Activated T-cell treated with anti-CD3 and anti-CD28 coated beads for 48 hours (primary cell): ENCODE data around the gene SHISA5.

Experiments used
- DNase-seq: peaks from one replicate; pipeline ENCODE4 v3.0.0-alpha.2; 2020; ENCODE audit warnings: low read depth

SHISA5 gene

DNA sequence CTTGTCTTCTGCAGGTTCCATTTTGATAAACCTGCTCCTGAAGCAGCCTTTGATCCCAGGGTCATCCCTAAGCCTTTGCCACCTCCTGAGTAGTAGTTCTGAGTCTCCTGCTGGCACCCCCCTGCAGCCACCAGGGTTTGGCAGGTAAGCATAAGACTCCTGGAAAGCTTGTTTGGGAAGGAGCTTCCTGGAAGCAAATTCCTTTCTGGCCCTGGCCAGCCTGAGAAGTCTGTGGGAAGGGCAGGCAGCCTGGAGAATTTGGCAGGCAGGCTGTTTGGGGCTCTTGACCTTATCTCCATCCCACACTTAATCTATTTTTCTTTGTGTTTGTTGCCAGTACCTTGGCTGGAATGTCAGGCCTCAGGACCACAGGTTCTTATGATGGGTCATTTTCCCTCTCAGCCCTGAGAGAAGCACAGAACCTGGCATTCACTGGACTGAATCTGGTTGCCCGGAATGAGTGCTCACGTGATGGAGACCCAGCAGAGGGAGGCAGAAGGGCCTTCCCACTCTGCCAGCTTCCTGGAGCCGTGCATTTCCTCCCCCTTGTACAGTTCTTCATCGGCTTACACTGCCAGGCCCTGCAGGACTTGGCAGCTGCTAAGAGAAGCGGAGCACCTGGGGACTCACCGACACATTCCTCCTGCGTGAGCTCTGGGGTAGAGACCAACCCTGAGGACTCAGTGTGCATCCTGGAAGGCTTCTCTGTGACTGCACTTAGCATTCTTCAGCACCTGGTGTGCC is 44.0 kb downstream of the SHISA5 start:
- DNase-seq = no peak

DNA sequence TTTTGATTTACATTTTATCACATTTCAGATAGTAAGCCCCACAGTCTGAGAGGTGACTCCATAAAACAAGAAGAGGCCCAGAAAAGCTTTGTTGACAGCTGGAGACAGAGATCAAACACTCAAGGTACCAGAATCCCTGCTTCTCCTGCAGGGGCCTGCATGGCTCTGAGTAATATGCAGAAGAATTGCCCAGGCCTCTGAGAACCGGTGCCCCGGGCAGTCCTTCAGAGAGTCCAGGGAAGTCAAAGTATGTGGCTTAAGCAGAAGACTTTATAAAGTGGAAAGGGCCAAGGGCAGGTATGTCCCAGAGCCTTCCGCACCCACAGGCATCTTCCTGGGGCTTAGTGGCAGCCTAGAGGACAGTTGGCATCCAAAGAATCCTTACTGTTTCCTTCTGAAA is 44.6 kb downstream of the SHISA5 start:
- DNase-seq = no peak

DNA sequence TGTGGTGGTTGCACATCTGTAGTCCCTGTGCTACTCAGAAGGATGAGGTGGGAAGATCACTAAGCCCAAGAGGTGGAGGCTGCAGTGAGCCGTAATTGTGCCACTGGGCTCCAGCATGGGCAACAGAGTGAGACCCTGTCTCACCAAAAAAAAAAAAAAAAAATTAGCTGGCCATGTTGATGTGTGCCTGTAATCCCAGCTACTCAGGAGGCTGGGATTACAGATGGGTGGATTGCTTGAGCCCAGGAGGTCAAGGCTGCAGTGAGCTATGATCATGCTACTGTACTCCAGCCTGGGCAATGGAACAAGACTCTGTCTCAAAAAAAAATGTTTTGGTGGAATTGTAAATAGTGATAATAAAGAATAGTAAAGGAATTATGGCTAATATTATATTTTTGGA is 47.5 kb downstream of the SHISA5 start:
- no peak for DNase-seq

DNA sequence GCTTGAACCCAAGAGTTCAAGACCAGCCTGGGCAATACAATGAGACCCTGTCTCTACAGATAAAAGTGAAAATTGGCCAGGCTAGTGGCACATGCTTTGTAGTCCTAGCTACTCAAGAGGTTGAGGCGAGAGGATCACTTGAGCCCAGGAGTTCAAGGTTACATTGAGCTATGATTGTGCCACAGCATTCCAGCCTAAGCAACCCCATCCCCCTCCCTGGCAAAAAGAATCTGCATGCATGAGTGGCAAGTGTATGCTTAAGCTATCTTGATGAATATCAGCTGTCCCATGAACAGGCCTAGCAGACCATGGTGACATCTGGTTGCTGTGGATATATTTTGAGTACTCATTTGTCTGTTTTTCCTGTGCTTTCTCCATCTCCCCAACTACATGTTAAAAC is 52.7 kb downstream of the SHISA5 start:
- no peak for DNase-seq

DNA sequence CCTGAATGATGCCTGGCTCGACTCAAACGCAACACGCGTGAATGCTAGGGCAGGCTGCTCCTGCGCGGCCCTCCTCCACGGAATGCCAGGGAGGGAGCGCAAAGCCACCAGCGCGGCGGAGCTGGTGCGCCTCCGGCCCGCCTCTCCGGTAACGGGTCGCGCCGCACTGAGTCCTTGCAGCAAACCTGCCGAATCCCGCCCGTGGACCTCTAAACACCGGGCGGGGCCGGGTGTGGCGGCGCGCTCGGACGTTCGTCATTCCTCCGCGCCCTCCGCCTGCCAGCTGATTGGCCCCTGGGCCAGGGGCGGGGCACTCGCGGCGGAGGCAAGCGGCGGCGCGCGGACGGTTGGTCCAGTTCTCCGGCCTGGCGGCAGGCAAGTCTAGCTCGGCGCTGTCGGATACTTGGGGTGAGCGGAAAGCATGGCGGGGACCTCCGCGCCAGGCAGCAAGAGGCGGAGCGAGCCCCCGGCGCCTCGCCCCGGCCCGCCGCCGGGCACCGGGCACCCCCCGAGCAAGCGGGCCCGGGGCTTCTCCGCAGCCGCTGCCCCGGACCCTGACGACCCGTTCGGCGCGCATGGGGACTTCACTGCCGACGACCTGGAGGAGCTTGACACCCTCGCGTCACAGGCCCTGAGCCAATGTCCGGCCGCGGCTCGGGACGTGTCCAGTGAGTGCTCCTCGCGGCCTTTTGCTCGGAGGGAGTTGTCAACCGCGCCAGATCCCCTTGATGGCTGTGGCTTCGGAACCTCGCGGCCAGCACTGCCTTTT is 57.4 kb downstream of the SHISA5 start, which contains the start of gene ATRIP:
ATRIP (plus strand) TSS at position 313 of the 769 bp plus-strand sequence; CDS start at position 422, 109 bp downstream.
- peak; percentile 90 for DNase-seq

DNA sequence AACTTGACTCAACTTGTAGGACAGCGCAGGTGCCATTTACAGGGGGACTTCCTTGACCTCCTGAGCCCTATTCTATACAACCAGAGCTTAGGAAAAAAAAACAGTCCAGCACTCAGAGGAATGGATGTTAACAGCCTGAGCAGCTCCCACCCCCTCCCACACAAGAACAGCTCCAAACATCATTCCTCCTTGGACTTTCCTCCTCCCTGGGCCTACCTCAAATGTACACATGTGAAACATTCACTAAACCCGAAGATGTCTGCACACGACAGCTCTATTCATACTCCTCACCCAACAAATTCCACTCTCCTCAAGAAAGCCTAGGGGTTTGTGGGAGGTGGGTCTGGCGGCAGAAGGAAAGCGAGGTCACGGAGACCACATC is 57.9 kb downstream of the SHISA5 start:
- DNase-seq = no peak

DNA sequence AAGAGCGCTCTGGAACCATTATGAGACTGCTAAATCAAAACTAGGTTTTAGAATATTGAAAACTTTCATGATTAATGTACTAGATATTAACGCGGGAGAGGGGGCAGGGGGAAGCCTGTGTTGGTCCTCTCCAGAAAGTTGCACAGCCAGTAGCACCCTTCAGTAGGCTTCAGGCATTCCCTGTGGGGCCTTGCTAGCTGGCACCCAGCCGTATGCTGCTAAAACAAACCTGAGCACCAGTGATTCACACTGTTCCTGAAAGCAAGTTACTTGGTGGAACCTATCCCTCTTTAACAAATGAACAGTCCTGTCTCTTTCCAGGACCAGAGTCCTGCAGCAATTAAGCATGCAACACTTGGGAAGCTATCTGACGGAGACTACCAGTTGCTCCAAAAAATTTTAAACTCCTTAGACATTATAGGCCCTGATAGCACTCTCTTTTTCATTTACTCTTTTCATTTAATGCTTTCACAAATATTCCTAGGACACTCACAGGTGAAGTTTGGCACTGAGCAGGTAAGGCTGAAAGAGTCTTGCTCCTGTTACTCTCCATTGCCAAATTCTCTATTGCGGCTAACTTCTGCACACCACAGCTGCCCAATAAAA is 58.6 kb downstream of the SHISA5 start:
- no peak for DNase-seq

DNA sequence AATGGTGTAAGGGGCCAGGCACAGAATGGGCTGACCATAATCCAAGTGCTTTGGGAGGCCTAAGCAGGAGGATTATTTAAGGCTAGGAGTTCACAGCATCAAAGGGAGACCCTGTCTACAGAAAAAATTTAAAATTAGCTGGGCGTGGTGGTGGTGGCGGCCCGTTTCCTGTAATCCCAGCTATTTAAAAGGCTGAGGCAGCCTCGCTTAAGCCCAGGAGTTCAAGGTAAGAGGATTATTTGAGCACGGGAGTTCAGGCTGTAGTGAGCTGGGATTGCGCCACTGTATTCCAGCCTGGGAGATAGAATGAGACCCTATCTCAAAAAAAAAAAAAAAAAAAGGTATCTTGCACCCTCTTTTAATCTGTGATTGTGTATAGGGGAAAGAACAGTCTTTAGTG is 62.0 kb downstream of the SHISA5 start:
- no peak for DNase-seq

DNA sequence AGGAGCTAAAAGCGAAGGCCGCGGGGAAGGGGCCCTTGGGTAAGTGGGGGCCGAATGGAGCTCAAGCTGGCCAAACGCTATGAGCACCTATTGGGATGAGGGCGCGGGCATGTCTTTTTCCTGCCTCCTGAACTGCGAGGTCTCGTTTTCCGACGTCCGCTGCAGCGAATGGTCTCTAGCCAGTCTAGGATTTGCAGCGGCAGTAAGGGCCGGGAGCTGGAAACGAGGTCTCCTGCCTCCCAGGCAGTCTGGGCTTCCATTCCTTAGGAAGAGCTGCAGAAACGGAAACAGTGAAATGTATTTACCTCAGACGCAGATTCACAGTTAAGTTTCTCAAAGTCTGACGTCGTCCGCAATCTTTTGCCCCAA is 63.4 kb downstream of the SHISA5 start:
- DNase-seq = no peak

DNA sequence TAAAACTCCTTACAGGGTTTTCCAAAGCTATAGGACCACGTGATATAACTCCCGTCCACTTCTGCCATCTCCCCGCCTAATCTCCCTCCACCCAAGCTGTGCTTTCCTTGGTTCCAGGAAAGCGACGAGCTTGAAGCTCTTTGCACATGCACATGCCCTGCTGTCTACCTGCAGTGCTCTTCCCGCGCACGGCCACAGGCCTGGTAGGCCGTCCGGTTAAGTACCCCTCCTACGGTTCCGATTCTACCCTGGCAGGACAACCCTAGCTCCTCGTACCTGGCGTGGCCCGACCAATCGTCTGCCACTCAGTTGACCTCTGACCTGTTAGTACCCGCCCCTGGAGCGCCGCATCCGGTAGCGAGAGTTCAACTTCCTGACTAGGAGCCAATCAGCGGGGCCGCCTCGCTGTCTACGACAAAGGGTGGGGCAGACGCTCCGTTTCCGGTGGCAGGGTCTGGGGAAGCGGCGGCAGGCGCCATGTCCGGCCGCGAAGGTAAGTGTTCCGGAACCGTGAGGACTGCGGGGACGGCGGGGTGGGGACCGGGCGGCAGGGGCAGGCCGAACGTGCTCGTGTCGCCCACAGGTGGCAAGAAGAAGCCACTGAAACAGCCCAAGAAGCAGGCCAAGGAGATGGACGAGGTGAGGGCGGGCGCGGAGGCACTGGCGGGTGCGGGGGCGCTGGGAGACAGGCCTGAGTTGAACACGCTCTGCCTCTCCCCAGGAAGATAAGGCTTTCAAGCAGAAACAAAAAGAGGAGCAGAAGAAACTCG is 64.0 kb downstream of the SHISA5 start, which contains the start of the genes CCDC51 and TMA7:
CCDC51 (minus strand) TSS at position 300 of the 770 bp plus-strand sequence. CDS start 4,991 bp downstream, outside the sequence.
TMA7 (plus strand) TSS at position 438 of the 770 bp plus-strand sequence; CDS start at position 478, 40 bp downstream.
- DNase-seq = peak; percentile 97

DNA sequence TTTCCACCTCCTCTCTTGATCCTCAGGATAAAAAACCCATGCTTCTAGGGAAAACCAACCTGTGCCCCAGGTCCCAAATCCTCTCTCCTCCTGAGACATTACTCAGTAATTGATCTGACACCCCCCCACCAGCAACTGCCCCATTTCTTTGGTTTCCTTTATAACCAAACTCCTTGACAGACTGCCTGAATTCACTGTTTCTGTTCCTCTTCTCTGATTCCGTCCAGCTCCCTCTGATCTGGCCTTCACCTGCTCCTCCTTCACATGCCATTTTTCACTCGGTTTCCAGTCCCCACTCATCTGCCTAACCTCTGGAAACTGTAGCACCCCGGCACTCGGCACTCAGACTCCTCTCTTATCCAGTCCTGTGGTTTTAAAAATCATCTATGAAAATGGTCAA is 66.2 kb downstream of the SHISA5 start:
- DNase-seq = no peak

DNA sequence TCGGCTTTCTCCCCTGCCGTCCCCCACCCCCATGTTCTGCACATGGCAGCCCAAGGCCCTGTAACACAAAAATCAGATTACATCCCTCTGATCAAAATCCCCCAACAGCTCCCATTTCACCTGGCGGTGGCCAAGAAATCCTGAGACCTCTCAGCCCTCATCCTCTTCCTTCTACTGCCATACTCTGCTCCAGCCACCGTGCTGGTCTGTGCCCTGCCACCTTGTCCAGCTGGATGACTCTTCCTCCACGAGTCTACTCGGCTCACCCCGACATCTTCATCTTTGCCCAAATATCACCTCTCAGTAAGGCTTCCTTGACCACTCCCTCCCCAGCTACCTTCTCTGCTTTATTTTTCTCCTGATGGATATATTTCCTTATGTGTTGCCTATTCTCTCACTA is 67.1 kb downstream of the SHISA5 start:
- DNase-seq = no peak

DNA sequence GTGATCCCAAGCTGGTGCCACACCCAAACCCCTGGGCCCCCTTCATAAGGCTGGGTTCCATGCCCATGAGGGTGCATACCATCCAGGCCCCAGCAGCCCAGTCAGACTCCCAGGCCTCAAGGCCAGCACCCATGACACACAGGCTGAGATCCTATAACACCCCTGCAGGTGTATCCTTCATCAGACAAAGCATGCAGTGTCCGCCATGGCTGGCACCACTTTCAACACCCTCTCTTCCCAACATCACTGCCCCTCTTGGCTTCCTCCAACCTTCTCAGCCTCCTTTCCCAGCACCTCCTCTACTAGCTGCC is 67.5 kb downstream of the SHISA5 start:
- no peak for DNase-seq

DNA sequence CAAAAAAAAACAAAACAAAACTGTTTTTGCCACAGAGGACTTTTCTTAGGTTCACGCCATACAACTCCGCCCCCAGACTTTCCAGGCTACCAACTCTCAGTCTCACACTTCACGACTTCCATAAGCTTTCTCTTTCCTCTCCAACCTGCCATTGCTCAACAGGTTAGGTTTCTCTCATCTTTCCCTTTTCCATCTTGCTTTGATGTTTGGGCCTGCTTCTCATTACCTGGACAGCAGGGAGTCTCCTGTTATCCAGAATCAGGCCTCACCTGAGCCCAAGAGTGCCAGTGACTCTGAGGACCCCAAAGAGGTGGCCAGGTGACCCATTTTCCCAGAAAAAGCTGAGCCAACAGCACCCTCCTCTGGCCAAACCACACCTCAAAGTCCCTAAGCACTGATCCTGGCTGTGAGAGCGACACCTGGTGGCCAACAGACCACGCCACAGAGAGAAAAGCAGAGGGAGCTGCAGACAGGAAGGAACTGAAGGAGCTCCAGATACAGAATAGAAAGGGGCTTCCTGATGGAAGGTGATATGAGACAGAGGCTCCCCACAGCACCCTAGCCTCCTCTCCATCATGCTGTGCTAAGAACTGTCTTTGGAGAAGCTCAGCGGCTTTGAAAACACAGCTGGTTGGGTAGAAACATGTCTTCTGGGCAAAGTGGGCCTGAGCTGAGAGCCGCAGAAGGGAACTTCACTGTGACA is 68.0 kb downstream of the SHISA5 start:
- peak; percentile 75 for DNase-seq

DNA sequence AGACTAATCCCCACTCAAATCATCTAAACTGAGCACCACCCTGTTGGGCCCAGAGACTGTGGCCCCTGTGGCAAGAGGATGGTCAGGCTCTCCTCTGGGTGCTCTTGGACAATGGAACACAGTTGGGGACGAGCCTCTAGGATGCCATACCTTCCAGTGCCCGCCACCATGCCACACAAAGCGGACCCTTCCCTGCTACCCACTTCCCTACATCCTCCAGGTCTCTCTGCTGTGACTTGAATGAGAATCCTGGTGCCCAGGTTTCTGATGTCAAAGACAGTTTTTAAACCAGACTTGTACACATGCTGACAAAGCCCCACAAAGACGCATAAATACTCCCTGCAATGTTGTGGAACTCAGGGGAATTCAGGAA is 68.8 kb downstream of the SHISA5 start:
- no peak for DNase-seq

DNA sequence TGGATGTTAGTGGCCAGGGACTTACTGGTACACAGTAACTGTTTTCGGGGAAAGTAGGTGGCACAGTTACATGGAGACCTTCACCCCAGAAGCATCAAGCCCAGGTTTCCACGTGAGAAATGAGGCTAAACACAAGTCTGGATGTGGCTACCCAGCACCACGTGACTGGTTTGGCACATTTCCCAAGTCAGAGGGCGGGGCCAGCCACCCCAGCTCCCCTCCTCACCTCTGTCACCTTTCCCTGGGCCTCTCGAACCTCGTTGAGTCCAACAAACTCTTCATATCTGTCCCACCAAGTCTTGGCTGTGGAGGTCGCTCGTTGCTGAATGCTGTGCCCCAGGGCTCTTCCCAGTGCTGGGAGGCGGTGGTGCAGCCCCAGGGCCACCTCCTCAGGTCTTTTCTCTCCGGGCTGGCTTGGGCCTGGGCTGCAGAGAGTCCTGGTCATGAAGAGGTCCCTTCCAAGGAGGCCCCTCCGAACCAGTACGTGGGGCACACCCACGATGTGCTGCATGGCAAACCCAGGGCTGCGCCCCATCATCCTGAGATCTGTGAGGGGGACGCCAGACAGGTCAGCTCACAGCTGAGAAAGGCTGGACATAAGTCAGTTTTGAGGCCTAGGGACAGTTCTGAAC is 69.3 kb downstream of the SHISA5 start:
- no peak for DNase-seq

DNA sequence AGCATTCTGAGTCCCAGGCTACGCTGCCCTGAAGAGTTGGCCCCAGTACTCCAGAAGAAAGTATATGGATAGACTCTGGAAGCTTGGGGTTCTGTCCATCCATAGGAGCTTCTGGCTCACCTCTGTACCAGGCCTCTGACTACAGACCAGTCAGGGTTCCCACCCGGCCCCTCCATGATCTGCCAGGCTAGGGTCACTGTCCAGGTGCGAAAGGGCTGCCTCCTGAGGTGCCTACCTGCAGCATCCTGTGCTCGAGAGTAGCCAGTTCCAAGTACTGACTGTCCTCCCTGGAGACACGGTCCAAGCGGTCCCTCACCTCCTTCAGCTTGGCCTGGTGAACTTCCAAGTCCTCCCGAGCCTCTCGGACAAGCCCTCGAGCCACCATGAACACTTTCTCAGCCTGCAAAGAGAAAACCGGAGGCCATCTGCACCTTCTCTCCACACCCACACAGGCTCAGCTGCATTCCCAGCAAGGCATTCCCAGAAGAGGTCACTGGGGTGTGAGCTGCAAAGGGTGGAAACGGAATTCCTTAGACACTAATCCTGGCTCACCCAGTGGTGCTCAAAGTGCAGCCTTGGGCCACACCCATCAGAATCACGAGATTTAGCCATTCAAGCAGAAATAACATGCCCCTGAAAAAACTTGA is 70.4 kb downstream of the SHISA5 start:
- DNase-seq = no peak

DNA sequence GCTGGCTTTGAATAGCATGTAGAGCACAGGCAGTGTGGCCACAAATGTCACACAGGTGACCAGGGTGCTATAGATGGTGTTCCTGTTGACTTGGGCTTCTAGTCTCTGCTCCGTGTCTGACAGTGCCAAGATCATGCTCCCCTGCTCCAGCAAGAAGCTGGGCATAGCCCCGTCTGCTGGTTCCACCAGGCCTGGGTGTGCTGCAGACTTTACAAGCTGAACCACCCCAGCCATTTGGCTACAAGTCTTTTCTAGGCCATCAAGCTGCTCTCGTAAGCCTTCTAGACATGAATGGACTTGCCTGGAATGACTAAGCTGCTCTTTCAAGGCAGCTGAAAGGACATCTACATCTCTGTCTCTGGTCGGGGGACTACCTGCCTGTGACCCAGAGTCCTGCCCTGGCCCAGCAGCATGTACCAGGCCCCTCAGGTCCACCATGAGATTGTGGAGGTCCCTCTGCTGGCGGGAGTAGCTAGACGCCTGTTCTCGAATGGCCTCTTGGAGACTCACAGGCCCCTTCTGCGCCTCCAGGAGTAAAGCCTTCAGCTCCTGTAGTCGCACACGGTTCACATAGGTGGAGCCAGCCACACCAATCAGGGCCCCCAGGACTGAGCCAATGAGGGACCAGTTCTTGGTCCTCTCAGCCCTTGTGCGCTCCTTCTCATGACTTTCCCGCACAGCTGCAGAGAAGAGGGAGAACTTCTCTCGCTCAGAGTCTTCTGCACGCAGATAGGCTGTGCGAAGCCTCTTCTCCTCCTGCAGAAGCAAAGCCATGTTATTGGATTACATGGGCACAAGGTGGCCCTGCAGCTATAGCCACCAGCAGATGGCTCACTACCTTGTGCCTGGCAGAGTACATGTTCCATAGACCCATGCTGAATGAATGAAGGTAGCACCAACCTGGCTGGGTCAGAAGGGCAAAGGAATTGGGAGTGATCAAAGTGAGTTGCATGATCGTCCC is 71.3 kb downstream of the SHISA5 start:
- DNase-seq = no peak

DNA sequence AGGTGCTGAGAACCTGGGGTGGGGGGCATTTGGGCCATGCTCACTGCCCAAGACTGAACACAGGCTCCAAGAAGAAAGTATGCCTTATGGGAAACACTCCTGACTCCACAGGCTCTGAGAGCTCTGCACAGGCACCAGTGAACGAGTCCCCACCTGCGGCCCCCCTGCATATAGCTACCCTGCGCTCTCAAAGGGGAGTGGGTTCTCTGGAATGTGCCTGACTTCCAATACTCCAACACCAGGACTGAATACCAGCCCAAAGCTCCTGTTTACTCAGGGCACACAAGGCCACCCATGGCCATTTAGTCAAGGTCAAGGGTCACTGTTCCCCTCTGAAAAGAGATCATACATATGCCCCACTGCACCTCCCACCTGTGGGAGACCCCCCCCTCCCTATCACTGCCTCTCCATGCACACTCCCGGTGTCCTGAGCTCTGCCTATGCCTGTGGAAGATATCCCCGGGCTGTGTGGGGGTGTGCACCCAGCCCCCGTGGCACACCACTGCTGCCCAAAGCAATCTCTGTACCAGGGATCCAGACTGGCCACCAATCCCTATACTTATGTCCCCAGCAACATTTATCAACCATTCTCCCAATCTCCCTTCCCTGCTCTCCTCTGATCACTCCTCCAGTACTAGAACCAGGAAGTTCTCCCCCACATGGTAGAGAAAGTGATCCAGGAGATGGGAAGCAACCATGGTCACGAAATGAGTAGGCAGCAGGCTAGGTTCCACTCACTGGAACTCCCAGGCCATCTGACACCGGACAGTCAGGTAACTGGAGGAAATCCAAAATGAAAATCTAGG is 72.5 kb downstream of the SHISA5 start:
- no peak for DNase-seq
